Panc1 (cell line): ENCODE results near the gene LOC101059915.

Experiments
- ATAC-seq: fragments of 200-7000 bp; cut with Tn5 transposase; 2 replicates; pipeline ENCODE4 v1.9.1; 2020; ENCODE audit warnings: mild to moderate bottlenecking, moderate library complexity
- BruUV-seq: library from RNA; stranded (reverse); fragments of 400-500 nt; replicated peaks from 2 replicates; lab custom pipeline; 2021; lab: Mats Ljungman, UMichigan
- CTCF ChIA-PET: fragments of 300-600 bp; sonication (Branson Sonifier 250); formaldehyde crosslinking; loops from one replicate; lab custom pipeline; 2022; ENCODE audit warnings: antibody characterized with exemption; lab: Charles Lee
- POLR2A ChIA-PET: fragments of 300-600 bp; sonication (Branson Sonifier 250); formaldehyde crosslinking; loops from one replicate; lab custom pipeline; 2022; ENCODE audit warnings: antibody characterized with exemption; lab: Charles Lee
- DNase-seq: peaks from one replicate; pipeline ENCODE4 v3.0.0-alpha.2; 2010; ENCODE audit warnings: low read depth, low spot score
- H3K27ac ChIP-seq: 2 replicates; pipeline ENCODE4 v1.5.1; 2011; ENCODE audit warnings: mild to moderate bottlenecking, low read length, inconsistent platforms
- H3K27me3 ChIP-seq: fragments of 200-500 bp; sonication (Bioruptor generic); 2 replicates; pipeline ENCODE4 v1.6.0; 2014; ENCODE audit warnings: low read length, inconsistent platforms; ENCODE audit not compliant: control insufficient read depth, insufficient read depth
- H3K36me3 ChIP-seq: fragments of 200-500 bp; sonication (Bioruptor generic); 2 replicates; pipeline ENCODE4 v1.5.1; 2014; ENCODE audit warnings: inconsistent platforms, mild to moderate bottlenecking, low read length, moderate library complexity; ENCODE audit not compliant: control insufficient read depth, insufficient read depth
- H3K4me1 ChIP-seq: 2 replicates; pipeline ENCODE4 v1.5.1; 2011; ENCODE audit warnings: inconsistent platforms, mild to moderate bottlenecking, low read length, moderate library complexity; ENCODE audit not compliant: control insufficient read depth, insufficient read depth
- H3K4me3 ChIP-seq, 2 experiments: 2 replicates each; pipeline ENCODE4 v1.5.1; 2011 to 2012; ENCODE audit warnings: low read depth in 2 of 2, low read length in 2 of 2, mild to moderate bottlenecking in 2 of 2, inconsistent platforms in 1 of 2, moderate library complexity in 1 of 2
- H3K9me3 ChIP-seq: fragments of 200-500 bp; sonication (Bioruptor generic); 2 replicates; pipeline ENCODE4 v1.5.1; 2014; ENCODE audit warnings: low read depth, mild to moderate bottlenecking, inconsistent platforms, low read length, moderate library complexity; ENCODE audit not compliant: control insufficient read depth, insufficient read depth
- POLR2AphosphoS5 ChIP-seq: IDR thresholded peaks from 2 replicates; pipeline ENCODE4 v1.6.1; 2012; ENCODE audit warnings: mild to moderate bottlenecking, low read depth, low read length, moderate library complexity
- SIN3A ChIP-seq: IDR thresholded peaks from 2 replicates; pipeline ENCODE4 v1.6.1; 2012; ENCODE audit warnings: low read depth, mild to moderate bottlenecking, low read length, moderate library complexity, borderline replicate concordance; ENCODE audit not compliant: insufficient read depth
- TCF7L2 ChIP-seq: IDR thresholded peaks from 2 replicates; pipeline ENCODE4 v1.6.1; 2011; ENCODE audit warnings: mild to moderate bottlenecking, low read depth, low read length, inconsistent platforms
- in situ Hi-C: cut with HindIII; loops from 2 replicates; pipeline ENCODE4 v1.10.0; 2016; ENCODE audit warnings: low sequenced_read_pairs, low pct_unique_long_range_greater_than_20kb
- intact Hi-C: fragments of 100-400 bp; cut with micrococcal nuclease; formaldehyde crosslinking; loops from one replicate; pipeline ENCODE4 v1.10.0; 2022; ENCODE audit not compliant: unreplicated experiment
- TF ChIP-seq, protein P1 (sequence below), 2 experiments: IDR thresholded peaks; 2 replicates each; pipeline ENCODE4 v1.6.1; 2011 to 2012; ENCODE audit warnings: low read depth in 2 of 2, control low read depth in 1 of 2, low read length in 1 of 2, mild to moderate bottlenecking in 1 of 2, moderate library complexity in 1 of 2; ENCODE audit not compliant: insufficient read depth in 1 of 2
- TF ChIP-seq, protein P2 (sequence below): fragments of 450-650 bp; IDR thresholded peaks from 2 replicates; pipeline ENCODE4 v1.5.1; 2017; ENCODE audit warnings: mild to moderate bottlenecking

LOC101059915 gene

DNA sequence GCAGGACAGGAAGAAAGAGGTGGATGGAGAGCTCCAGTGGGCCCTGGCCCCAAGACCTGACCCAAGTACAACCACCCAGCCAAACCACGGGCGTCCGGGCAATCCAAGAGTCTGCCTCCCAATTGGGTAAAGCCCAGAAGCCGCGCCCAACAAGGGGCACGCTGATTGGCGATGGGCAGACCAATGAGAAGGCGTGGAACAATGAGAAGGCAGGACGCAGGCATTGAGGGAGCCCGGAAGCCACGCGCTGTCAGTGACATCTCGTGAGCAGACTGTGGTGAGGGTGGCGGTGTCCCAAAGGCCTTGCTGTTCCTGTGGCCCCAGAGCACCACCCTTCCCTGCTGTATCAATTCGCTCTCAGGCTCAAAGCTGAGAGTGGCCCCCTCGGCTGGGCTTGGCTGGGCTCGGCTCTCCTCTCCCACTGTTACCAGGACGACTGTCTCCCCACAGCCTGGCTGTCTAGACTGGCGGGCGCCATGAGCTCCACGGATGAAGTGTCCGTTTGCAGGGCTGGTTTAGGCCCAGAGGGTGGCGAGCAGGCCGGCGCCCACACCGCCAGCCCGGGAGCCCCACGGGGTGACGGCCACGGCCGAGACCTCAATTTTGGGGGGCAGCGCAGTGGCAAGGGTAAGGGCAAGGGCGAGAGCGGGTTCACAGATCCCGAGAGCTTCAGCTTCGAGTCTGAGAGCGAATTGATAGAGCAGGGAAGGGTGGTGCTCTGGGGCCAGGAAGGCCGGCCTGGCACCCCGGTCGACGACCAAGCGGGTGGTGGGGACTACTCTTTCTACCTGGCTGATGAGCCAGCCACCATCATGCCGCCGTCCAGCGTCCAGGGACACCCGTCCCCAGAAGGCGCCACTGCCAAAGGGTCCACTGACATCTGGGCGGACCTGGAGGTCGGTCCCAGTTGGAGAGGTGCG, at the start of gene LOC101059915:
LOC101059915 (plus strand) TSS at position 219 of the 920 bp plus-strand sequence.
- ChIA-PET CTCF (no interaction called here), POLR2A (no interaction called here)
- in situ Hi-C loops (no loop called here), intact Hi-C loops (no loop called here)
- Histone ChIP-seq H3K4me1 (no peaks in the 10 kb centered on the region), H3K4me3 (no peak within 1 kb of the TSS), H3K9me3 (no peaks in the 10 kb centered on the region), H3K27me3 (no peaks in the 10 kb centered on the region), H3K27ac (no peak within 1 kb of the TSS), H3K36me3 (no peaks in the 10 kb centered on the region)
- ATAC-seq (no peak), DNase-seq (no peak)
- no TSS peak for BruUV-seq
- TF ChIP-seq, protein P1, sequence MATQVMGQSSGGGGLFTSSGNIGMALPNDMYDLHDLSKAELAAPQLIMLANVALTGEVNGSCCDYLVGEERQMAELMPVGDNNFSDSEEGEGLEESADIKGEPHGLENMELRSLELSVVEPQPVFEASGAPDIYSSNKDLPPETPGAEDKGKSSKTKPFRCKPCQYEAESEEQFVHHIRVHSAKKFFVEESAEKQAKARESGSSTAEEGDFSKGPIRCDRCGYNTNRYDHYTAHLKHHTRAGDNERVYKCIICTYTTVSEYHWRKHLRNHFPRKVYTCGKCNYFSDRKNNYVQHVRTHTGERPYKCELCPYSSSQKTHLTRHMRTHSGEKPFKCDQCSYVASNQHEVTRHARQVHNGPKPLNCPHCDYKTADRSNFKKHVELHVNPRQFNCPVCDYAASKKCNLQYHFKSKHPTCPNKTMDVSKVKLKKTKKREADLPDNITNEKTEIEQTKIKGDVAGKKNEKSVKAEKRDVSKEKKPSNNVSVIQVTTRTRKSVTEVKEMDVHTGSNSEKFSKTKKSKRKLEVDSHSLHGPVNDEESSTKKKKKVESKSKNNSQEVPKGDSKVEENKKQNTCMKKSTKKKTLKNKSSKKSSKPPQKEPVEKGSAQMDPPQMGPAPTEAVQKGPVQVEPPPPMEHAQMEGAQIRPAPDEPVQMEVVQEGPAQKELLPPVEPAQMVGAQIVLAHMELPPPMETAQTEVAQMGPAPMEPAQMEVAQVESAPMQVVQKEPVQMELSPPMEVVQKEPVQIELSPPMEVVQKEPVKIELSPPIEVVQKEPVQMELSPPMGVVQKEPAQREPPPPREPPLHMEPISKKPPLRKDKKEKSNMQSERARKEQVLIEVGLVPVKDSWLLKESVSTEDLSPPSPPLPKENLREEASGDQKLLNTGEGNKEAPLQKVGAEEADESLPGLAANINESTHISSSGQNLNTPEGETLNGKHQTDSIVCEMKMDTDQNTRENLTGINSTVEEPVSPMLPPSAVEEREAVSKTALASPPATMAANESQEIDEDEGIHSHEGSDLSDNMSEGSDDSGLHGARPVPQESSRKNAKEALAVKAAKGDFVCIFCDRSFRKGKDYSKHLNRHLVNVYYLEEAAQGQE (IDR thresholded peaks at IDR 0.05; ENCODE audit: insufficient read depth in 1 of 2, low read depth in 2 of 2, low read length in 1 of 2): no peak
- TF ChIP-seq TCF7L2: no peak
- TF ChIP-seq, protein P2, sequence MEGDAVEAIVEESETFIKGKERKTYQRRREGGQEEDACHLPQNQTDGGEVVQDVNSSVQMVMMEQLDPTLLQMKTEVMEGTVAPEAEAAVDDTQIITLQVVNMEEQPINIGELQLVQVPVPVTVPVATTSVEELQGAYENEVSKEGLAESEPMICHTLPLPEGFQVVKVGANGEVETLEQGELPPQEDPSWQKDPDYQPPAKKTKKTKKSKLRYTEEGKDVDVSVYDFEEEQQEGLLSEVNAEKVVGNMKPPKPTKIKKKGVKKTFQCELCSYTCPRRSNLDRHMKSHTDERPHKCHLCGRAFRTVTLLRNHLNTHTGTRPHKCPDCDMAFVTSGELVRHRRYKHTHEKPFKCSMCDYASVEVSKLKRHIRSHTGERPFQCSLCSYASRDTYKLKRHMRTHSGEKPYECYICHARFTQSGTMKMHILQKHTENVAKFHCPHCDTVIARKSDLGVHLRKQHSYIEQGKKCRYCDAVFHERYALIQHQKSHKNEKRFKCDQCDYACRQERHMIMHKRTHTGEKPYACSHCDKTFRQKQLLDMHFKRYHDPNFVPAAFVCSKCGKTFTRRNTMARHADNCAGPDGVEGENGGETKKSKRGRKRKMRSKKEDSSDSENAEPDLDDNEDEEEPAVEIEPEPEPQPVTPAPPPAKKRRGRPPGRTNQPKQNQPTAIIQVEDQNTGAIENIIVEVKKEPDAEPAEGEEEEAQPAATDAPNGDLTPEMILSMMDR: no peak
- no peak for TF ChIP-seq SIN3A

DNA sequence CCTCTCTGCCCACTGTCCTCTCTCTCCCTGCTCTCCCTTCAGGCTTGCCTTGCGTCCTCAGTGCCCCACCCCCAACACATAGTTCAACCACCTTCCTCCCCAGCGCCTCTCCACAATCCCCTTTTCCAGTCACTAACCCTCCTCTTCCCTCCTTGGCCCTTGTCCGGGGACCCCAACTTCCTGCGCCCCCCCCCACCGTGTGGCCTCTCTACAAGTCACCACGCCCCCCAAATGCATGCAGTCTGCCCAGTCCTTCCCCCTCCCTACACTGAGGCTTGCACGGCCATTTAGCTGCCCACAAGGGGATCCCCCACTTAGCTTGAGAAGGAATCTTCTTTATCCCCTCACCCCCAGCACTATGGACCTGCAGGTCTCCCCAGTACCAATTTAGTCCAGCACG, 49.6 kb upstream of the LOC101059915 start:
- ChIA-PET CTCF (interaction anchor here (1.0 kb wide), 1 partner anchor 34 kb away, joined by 3 read pairs; no protein-coding TSS in a partner anchor), POLR2A (no interaction called here)
- Histone ChIP-seq H3K4me1 (no peaks in the 10 kb centered on the region), H3K9me3 (no peaks in the 10 kb centered on the region), H3K27me3 (no peaks in the 10 kb centered on the region), H3K4me3 (no peak overlapping the region), H3K27ac (no peak overlapping the region), H3K36me3 (no peaks in the 10 kb centered on the region; the same call in 1 of the 2 replicates)
- DNase-seq (no peak), ATAC-seq (no peak)
- no TSS peak for BruUV-seq
- intact Hi-C loops (no loop called here), in situ Hi-C loops (no loop called here)
- TF ChIP-seq TCF7L2 (no peak), POLR2AphosphoS5 (no peak), SIN3A (no peak)
- TF ChIP-seq, protein P2: no peak
- TF ChIP-seq, protein P1 (IDR thresholded peaks at IDR 0.05; ENCODE audit: insufficient read depth in 1 of 2, low read depth in 2 of 2, low read length in 1 of 2): no peak
